Measurements from ENCODE around the gene LYL1. TPM values are rescaled to one million over a fixed set of nuclear protein-coding genes. Genes with fewer than 3 reads are reported as not detected.

Gene LYL1
- not detected in 2 replicates for polyA plus RNA-seq
- polyA minus RNA-seq, result not detected in 2 replicates

DNA sequence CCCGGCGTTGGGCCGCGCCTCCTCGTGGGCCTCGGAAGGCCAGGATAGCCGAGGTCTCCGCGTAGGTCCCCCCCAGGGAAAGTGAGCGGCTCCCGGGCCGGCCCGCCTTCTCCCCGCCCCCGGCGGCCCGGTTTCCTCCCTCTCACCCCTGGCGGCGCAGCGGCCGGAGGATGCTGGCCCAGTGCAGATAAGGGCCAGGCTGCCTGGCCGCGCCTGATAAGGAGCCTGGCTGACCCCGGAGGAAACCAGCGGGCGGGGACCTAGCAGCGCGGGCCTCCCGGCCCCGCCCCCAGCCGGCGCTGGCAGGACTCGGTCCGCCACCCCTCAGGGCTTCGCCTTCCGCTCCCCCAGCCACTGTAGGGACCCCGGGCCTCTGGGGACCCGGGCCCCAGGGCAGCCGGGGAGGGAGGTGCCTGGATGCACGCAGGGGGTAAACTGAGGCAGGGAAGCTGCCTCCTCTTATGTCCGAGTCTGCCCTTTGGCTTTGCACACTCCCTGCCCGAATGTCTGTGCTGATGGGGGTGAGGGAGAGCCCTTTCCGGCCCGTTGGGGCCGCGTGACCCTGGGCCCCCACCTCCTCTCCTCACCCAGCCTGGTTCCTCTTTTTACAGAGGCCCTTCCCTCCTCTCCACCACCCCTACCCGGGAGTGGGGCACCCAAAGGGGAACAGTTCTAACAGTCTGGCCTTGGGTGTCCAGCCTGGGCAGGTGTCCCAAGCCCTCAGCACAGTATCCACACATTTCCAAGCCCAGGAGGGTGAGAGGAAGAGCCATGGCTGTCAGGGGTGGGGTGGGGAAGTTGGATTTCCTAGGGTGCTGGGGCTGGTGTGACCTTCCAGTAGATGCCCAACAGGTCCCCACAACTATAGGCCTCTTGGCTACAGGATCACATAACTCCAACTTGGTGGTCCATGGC, at the start of gene LYL1:
TSS of gene LYL1 (minus strand) at position 193 of the 915 bp plus-strand sequence. CDS start 1,687 bp downstream, outside the sequence.
- H3K9me3 ChIP-seq (ENCODE audit: low read length), result no peaks in the 10 kb centered on the region
- H4K20me1 ChIP-seq (ENCODE audit: insufficient read depth), result no peaks in the 10 kb centered on the region
- H3K9me2 ChIP-seq (ENCODE audit: insufficient read depth, low read length), result no peaks in the 10 kb centered on the region
- peaks cover 48% of the 10 kb centered on the region for H3K27me3 ChIP-seq (ENCODE audit: insufficient read depth, low read depth, low read length)
- no peaks in the 10 kb centered on the region for H3F3A ChIP-seq (ENCODE audit: insufficient read depth, low read length, poor library complexity, severe bottlenecking)
- no peaks in the 10 kb centered on the region for H3K79me2 ChIP-seq (replicated peaks; ENCODE audit: insufficient read depth, low read length)
- no peak within 1 kb of the TSS for H3K4me3 ChIP-seq (ENCODE audit: low read length)
- no peak within 1 kb of the TSS for H3K9ac ChIP-seq (ENCODE audit: low read length)
- no peak within 1 kb of the TSS for H2AFZ ChIP-seq (ENCODE audit: low read depth, low read length)
- no peak within 1 kb of the TSS for H3K4me2 ChIP-seq (ENCODE audit: low read length)
- TF ChIP-seq EP300 (conservative IDR thresholded peaks at IDR 0.05; ENCODE audit: poor library complexity, severe bottlenecking), result no peak
- TF ChIP-seq, protein P1, sequence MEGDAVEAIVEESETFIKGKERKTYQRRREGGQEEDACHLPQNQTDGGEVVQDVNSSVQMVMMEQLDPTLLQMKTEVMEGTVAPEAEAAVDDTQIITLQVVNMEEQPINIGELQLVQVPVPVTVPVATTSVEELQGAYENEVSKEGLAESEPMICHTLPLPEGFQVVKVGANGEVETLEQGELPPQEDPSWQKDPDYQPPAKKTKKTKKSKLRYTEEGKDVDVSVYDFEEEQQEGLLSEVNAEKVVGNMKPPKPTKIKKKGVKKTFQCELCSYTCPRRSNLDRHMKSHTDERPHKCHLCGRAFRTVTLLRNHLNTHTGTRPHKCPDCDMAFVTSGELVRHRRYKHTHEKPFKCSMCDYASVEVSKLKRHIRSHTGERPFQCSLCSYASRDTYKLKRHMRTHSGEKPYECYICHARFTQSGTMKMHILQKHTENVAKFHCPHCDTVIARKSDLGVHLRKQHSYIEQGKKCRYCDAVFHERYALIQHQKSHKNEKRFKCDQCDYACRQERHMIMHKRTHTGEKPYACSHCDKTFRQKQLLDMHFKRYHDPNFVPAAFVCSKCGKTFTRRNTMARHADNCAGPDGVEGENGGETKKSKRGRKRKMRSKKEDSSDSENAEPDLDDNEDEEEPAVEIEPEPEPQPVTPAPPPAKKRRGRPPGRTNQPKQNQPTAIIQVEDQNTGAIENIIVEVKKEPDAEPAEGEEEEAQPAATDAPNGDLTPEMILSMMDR (IDR thresholded peaks at IDR 0.05; ENCODE audit: poor library complexity, severe bottlenecking), result no peak
- no peaks in the 10 kb centered on the region for H3K36me3 ChIP-seq (ENCODE audit: insufficient read depth, low read length)
- no peak within 1 kb of the TSS for H3K27ac ChIP-seq (ENCODE audit: low read length)

DNA sequence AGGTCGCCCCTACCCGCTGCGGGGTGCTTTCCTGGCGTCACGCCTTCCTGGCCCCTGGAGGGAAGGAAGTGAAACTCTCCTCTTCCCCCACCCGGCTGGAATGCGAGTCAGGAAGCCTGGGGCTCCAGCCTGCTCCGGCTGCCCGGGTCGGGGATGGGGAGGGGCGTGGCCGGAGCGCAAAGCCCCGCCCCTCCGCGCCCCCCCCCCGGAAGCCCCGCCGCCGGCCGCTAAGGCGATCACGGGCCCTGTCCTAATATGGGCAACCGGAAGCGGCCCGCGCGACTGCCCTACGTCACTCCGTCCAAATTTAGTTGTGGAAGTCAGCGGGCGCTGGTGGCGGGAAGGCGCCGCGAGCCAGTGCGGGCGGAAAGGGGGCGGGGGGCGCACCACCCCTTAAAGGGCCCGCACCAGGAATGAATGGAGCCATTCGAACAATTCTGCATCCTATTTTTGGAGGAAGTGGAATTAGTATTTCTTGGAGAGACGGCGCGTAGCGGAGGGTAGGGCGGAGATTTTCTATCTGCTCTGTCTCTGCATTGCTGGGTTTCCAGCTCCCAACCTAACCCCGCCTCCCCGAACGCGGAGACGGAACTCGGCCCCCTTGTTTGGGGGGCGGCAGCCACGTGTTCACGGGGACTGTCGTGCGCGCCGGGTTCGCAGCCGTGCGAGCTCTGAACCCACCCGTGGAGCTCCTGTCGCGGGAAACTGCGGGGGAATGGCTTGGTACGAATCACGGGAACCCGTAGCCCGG, 49.1 kb upstream of the LYL1 start:
- Histone ChIP-seq H3F3A (ENCODE audit: insufficient read depth, low read length, poor library complexity, severe bottlenecking) (no peaks in the 10 kb centered on the region), H3K27me3 (ENCODE audit: insufficient read depth, low read depth, low read length) (peaks cover 16% of the 10 kb centered on the region), H3K4me2 (ENCODE audit: low read length) (peak overlapping the region; percentile 92), H2AFZ (ENCODE audit: low read depth, low read length) (peak overlapping the region; percentile 5), H3K4me3 (ENCODE audit: low read length) (peak overlapping the region; percentile 97), H3K79me2 (replicated peaks; ENCODE audit: insufficient read depth, low read length) (peaks cover 4% of the 10 kb centered on the region), H3K9ac (ENCODE audit: low read length) (peak overlapping the region; percentile 92), H3K9me2 (ENCODE audit: insufficient read depth, low read length) (no peaks in the 10 kb centered on the region), H3K36me3 (ENCODE audit: insufficient read depth, low read length) (no peaks in the 10 kb centered on the region), H3K27ac (ENCODE audit: low read length) (peak overlapping the region; percentile 96), H4K20me1 (ENCODE audit: insufficient read depth) (no peaks in the 10 kb centered on the region), H3K9me3 (ENCODE audit: low read length) (no peaks in the 10 kb centered on the region)
- TF ChIP-seq EZH2 (IDR thresholded peaks at IDR 0.05; ENCODE audit: borderline replicate concordance, insufficient read depth, low read length, poor library complexity, severe bottlenecking), result no peak
- no peak for TF ChIP-seq SMC3 (conservative IDR thresholded peaks at IDR 0.05; ENCODE audit: poor library complexity)
- TF ChIP-seq POLR2AphosphoS5 (IDR thresholded peaks at IDR 0.05), result peak; percentile 83
- TF ChIP-seq RAD21 (conservative IDR thresholded peaks at IDR 0.05), result no peak
- peak; percentile 77 for TF ChIP-seq MXI1 (conservative IDR thresholded peaks at IDR 0.05; ENCODE audit: poor library complexity, severe bottlenecking)
- TF ChIP-seq, protein P1 (IDR thresholded peaks at IDR 0.05; ENCODE audit: poor library complexity, severe bottlenecking), result peak; percentile 18
- TF ChIP-seq TAF1 (IDR thresholded peaks at IDR 0.05; ENCODE audit: low read depth), result peak; percentile 62
- TF ChIP-seq, protein P2, sequence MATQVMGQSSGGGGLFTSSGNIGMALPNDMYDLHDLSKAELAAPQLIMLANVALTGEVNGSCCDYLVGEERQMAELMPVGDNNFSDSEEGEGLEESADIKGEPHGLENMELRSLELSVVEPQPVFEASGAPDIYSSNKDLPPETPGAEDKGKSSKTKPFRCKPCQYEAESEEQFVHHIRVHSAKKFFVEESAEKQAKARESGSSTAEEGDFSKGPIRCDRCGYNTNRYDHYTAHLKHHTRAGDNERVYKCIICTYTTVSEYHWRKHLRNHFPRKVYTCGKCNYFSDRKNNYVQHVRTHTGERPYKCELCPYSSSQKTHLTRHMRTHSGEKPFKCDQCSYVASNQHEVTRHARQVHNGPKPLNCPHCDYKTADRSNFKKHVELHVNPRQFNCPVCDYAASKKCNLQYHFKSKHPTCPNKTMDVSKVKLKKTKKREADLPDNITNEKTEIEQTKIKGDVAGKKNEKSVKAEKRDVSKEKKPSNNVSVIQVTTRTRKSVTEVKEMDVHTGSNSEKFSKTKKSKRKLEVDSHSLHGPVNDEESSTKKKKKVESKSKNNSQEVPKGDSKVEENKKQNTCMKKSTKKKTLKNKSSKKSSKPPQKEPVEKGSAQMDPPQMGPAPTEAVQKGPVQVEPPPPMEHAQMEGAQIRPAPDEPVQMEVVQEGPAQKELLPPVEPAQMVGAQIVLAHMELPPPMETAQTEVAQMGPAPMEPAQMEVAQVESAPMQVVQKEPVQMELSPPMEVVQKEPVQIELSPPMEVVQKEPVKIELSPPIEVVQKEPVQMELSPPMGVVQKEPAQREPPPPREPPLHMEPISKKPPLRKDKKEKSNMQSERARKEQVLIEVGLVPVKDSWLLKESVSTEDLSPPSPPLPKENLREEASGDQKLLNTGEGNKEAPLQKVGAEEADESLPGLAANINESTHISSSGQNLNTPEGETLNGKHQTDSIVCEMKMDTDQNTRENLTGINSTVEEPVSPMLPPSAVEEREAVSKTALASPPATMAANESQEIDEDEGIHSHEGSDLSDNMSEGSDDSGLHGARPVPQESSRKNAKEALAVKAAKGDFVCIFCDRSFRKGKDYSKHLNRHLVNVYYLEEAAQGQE (IDR thresholded peaks at IDR 0.05; ENCODE audit: borderline replicate concordance), result peak; percentile 70
- peak; percentile 66 for TF ChIP-seq EP300 (conservative IDR thresholded peaks at IDR 0.05; ENCODE audit: poor library complexity, severe bottlenecking)
